K562 (cell line): ENCODE measurements around the gene ZC3H11A. TPM values are rescaled to one million over a fixed set of nuclear protein-coding genes. Genes with fewer than 3 reads are reported as not detected.

Experiments
- ATF7 ChIP-seq: fragments of 450-650 bp; IDR thresholded peaks from 2 replicates; pipeline ENCODE4 v1.7.1; 2014; ENCODE audit warnings: mild to moderate bottlenecking, moderate library complexity
- ELF1 ChIP-seq: fragments of 200-800 bp; sonication (Bioruptor generic); IDR thresholded peaks from 2 replicates; pipeline ENCODE4 v1.6.1; 2016; ENCODE audit warnings: missing genetic modification characterization, missing compliant biosample characterization
- EZH2 ChIP-seq: IDR thresholded peaks from 2 replicates; pipeline ENCODE4 v1.6.1; 2012; ENCODE audit warnings: low read depth, mild to moderate bottlenecking, inconsistent platforms, low read length, borderline replicate concordance
- JUND ChIP-seq, 2 experiments: IDR thresholded peaks; 2 replicates in 1 of 2; 3 replicates in 1 of 2; pipeline ENCODE4 v1.6.1; 2011; ENCODE audit warnings: borderline replicate concordance in 2 of 2, low read depth in 2 of 2, low read length in 2 of 2, improper control_type of control experiment in 1 of 2, missing biosample characterization in 1 of 2, missing genetic modification characterization in 1 of 2, missing genetic modification reagents in 1 of 2
- POLR2AphosphoS2 ChIP-seq: IDR thresholded peaks from 2 replicates; pipeline ENCODE4 v1.6.1; 2012; ENCODE audit warnings: low read length, improper control_type of control experiment
- SAP30 ChIP-seq: fragments of 200-600 bp; sonication (generic); IDR thresholded peaks from 2 replicates; pipeline ENCODE4 v1.6.1; 2012; ENCODE audit warnings: borderline replicate concordance, low read depth, mild to moderate bottlenecking, moderate library complexity, low read length, control low read depth, inconsistent platforms; ENCODE audit not compliant: insufficient read depth, poor library complexity, severe bottlenecking
- SMARCA4 ChIP-seq: fragments of 450-650 bp; IDR thresholded peaks from 2 replicates; pipeline ENCODE4 v1.6.1; 2016
- SOX6 ChIP-seq: fragments of 450-650 bp; IDR thresholded peaks from 2 replicates; pipeline ENCODE4 v1.6.1; 2014; ENCODE audit warnings: mild to moderate bottlenecking
- TSC22D4 ChIP-seq: fragments of 450-650 bp; IDR thresholded peaks from 2 replicates; pipeline ENCODE4 v1.6.1; 2016; ENCODE audit warnings: missing genetic modification characterization, missing biosample characterization, control low read depth
- ZKSCAN8 ChIP-seq: fragments of 200-800 bp; sonication (Bioruptor generic); IDR thresholded peaks from 2 replicates; pipeline ENCODE4 v1.6.1; 2016; ENCODE audit warnings: missing genetic modification characterization, missing compliant biosample characterization
- polyA plus RNA-seq, 8 experiments: library from polyadenylated mRNA; depleted of rRNA in 4 of 8; stranded (reverse) in 5 of 8; unstranded in 3 of 8; fragments of >200 nt; fragmentation: Nextera tagmentation in 2 of 8; fragmentation: Illumina TruSeq in 1 of 8; extraction: Ambion mirVana in 2 of 8; extraction: Trizol in 1 of 8; gene quantifications; 2 replicates each; pipeline versions ENCODE4 v1.2.1 to v1.2.3, GENCODE V29; 2011 to 2014; ENCODE audit warnings: inconsistent platforms in 1 of 8, missing spikeins in 1 of 8
- total RNA-seq, 7 experiments: library from RNA; depleted of rRNA in 6 of 7; stranded (reverse); fragments of >200 nt in 6 of 7; fragmentation: Illumina TruSeq in 2 of 7; extraction: Trizol in 2 of 7; gene quantifications; 2 replicates each; pipeline versions ENCODE4 v1.2.1 to v1.2.3, GENCODE V29; 2011 to 2021; ENCODE audit warnings: low replicate concordance in 1 of 7
- TF ChIP-seq, protein P1 (sequence below): fragments of 450-650 bp; formaldehyde crosslinking; IDR thresholded peaks from 2 replicates; pipeline ENCODE4 v1.4.0; 2020; ENCODE audit warnings: mild to moderate bottlenecking, moderate library complexity
- TF ChIP-seq, protein P2 (sequence below): fragments of 450-650 bp; formaldehyde crosslinking; conservative IDR thresholded peaks from 2 replicates; pipeline ENCODE4 v1.4.0; 2022; ENCODE audit warnings: mild to moderate bottlenecking, missing genetic modification characterization
- TF ChIP-seq, protein P3 (sequence below): sonication (generic); formaldehyde crosslinking; IDR thresholded peaks from 2 replicates; pipeline ENCODE4 v1.8.0; 2022; ENCODE audit warnings: mild to moderate bottlenecking, missing genetic modification reagents
- TF ChIP-seq, protein P4 (sequence below): fragments of 450-650 bp; IDR thresholded peaks from 2 replicates; pipeline ENCODE4 v1.6.1; 2016; ENCODE audit warnings: borderline replicate concordance
- TF ChIP-seq, protein P5 (sequence below): fragments of 450-650 bp; IDR thresholded peaks from 2 replicates; pipeline ENCODE4 v1.7.1; 2018; ENCODE audit warnings: mild to moderate bottlenecking, low read depth; ENCODE audit not compliant: partially characterized antibody

Gene ZC3H11A
- total and polyA plus RNA-seq, 9 of the 15 experiments (the other 6 are each of a cell fraction or from before 2014, with no cell fraction given): 34.2 to 137 (median 102) TPM

DNA sequence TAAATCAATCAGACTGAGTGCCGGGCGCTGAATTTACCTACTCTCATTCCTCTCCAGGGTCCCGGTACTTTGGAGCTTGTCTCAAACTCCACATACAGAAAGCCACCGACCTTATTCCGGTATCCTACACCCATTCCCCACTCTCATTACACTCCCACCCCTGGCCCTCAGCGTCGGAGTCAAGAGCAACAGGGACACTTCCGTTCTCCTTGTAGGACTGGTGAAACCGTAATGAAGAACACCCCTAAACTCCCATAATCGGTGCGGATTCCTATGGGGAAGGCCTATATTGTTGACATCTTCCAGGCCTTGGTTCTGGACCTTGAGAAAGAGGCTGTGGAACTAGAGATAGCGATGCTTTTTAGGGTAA lies 798 bp downstream of the ZC3H11A start (continued):
- TF ChIP-seq, protein P1, sequence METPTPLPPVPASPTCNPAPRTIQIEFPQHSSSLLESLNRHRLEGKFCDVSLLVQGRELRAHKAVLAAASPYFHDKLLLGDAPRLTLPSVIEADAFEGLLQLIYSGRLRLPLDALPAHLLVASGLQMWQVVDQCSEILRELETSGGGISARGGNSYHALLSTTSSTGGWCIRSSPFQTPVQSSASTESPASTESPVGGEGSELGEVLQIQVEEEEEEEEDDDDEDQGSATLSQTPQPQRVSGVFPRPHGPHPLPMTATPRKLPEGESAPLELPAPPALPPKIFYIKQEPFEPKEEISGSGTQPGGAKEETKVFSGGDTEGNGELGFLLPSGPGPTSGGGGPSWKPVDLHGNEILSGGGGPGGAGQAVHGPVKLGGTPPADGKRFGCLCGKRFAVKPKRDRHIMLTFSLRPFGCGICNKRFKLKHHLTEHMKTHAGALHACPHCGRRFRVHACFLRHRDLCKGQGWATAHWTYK (CRISPR knock-in tag): peak; percentile 60; the same call in 1 of the 2 replicates
- TF ChIP-seq SMARCA4 (no peak), TSC22D4 (tag) (no peak), POLR2AphosphoS2 (no peak), SOX6 (0 out of 2 replicates have a peak, but pooled peaks have one; percentile 43), EZH2 (no peak), ELF1 (tag) (no peak), ZKSCAN8 (CRISPR knock-in tag) (0 out of 2 replicates have a peak, but pooled peaks have one; percentile 34), SAP30 (peak; percentile 24), JUND (IDR thresholded peaks at IDR 0.05; ENCODE audit: borderline replicate concordance, low read depth, low read length) (no peak; the same call in 1 of the 2 replicates), JUND (tag; IDR thresholded peaks at IDR 0.05; ENCODE audit: borderline replicate concordance, low read depth, low read length) (no peak), ATF7 (no peak)
- TF ChIP-seq, protein P2, sequence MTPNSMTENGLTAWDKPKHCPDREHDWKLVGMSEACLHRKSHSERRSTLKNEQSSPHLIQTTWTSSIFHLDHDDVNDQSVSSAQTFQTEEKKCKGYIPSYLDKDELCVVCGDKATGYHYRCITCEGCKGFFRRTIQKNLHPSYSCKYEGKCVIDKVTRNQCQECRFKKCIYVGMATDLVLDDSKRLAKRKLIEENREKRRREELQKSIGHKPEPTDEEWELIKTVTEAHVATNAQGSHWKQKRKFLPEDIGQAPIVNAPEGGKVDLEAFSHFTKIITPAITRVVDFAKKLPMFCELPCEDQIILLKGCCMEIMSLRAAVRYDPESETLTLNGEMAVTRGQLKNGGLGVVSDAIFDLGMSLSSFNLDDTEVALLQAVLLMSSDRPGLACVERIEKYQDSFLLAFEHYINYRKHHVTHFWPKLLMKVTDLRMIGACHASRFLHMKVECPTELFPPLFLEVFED: 0 out of 2 replicates have a peak, but pooled peaks have one; percentile 60
- TF ChIP-seq, protein P3, sequence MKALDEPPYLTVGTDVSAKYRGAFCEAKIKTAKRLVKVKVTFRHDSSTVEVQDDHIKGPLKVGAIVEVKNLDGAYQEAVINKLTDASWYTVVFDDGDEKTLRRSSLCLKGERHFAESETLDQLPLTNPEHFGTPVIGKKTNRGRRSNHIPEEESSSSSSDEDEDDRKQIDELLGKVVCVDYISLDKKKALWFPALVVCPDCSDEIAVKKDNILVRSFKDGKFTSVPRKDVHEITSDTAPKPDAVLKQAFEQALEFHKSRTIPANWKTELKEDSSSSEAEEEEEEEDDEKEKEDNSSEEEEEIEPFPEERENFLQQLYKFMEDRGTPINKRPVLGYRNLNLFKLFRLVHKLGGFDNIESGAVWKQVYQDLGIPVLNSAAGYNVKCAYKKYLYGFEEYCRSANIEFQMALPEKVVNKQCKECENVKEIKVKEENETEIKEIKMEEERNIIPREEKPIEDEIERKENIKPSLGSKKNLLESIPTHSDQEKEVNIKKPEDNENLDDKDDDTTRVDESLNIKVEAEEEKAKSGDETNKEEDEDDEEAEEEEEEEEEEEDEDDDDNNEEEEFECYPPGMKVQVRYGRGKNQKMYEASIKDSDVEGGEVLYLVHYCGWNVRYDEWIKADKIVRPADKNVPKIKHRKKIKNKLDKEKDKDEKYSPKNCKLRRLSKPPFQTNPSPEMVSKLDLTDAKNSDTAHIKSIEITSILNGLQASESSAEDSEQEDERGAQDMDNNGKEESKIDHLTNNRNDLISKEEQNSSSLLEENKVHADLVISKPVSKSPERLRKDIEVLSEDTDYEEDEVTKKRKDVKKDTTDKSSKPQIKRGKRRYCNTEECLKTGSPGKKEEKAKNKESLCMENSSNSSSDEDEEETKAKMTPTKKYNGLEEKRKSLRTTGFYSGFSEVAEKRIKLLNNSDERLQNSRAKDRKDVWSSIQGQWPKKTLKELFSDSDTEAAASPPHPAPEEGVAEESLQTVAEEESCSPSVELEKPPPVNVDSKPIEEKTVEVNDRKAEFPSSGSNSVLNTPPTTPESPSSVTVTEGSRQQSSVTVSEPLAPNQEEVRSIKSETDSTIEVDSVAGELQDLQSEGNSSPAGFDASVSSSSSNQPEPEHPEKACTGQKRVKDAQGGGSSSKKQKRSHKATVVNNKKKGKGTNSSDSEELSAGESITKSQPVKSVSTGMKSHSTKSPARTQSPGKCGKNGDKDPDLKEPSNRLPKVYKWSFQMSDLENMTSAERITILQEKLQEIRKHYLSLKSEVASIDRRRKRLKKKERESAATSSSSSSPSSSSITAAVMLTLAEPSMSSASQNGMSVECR (CRISPR knock-in tag): 0 out of 2 replicates have a peak, but pooled peaks have one; percentile 27
- TF ChIP-seq, protein P4, sequence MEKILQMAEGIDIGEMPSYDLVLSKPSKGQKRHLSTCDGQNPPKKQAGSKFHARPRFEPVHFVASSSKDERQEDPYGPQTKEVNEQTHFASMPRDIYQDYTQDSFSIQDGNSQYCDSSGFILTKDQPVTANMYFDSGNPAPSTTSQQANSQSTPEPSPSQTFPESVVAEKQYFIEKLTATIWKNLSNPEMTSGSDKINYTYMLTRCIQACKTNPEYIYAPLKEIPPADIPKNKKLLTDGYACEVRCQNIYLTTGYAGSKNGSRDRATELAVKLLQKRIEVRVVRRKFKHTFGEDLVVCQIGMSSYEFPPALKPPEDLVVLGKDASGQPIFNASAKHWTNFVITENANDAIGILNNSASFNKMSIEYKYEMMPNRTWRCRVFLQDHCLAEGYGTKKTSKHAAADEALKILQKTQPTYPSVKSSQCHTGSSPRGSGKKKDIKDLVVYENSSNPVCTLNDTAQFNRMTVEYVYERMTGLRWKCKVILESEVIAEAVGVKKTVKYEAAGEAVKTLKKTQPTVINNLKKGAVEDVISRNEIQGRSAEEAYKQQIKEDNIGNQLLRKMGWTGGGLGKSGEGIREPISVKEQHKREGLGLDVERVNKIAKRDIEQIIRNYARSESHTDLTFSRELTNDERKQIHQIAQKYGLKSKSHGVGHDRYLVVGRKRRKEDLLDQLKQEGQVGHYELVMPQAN: peak; percentile 55; the same call in 1 of the 2 replicates
- TF ChIP-seq, protein P5, sequence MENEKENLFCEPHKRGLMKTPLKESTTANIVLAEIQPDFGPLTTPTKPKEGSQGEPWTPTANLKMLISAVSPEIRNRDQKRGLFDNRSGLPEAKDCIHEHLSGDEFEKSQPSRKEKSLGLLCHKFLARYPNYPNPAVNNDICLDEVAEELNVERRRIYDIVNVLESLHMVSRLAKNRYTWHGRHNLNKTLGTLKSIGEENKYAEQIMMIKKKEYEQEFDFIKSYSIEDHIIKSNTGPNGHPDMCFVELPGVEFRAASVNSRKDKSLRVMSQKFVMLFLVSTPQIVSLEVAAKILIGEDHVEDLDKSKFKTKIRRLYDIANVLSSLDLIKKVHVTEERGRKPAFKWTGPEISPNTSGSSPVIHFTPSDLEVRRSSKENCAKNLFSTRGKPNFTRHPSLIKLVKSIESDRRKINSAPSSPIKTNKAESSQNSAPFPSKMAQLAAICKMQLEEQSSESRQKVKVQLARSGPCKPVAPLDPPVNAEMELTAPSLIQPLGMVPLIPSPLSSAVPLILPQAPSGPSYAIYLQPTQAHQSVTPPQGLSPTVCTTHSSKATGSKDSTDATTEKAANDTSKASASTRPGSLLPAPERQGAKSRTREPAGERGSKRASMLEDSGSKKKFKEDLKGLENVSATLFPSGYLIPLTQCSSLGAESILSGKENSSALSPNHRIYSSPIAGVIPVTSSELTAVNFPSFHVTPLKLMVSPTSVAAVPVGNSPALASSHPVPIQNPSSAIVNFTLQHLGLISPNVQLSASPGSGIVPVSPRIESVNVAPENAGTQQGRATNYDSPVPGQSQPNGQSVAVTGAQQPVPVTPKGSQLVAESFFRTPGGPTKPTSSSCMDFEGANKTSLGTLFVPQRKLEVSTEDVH: peak; percentile 50
